Measurements from ENCODE around the gene TSPAN14. TPM values are rescaled to one million over a fixed set of nuclear protein-coding genes. Genes with fewer than 3 reads are reported as not detected.

TSPAN14 gene
- total and polyA plus RNA-seq, 2 of the 8 experiments (the other 6 are each of a cell fraction or from before 2014, with no cell fraction given), result 47.4 to 57.8 TPM

GRCh38 chr10:80544316-80544953 is 90.3 kb downstream of the TSPAN14 start:
- Histone ChIP-seq H2BK120ac (replicated peaks; ENCODE audit: low read depth, low read length) (no peak overlapping the region), H3K18ac (ENCODE audit: extremely low read depth, low read length) (no peak overlapping the region), H3K9ac (replicated peaks in 1 of 4; ENCODE audit: extremely low read depth in 1 of 4, low read depth in 3 of 4, low read length in 3 of 4) (no peak overlapping the region), H3K27ac (ENCODE audit: low read depth, low read length) (no peak overlapping the region), H3K79me1 (ENCODE audit: low read depth, low read length) (no peaks in the 10 kb centered on the region), H3K56ac (replicated peaks; ENCODE audit: insufficient read length, low read depth, low read length) (no peak overlapping the region), H3K79me2 (ENCODE audit: control insufficient read depth in 1 of 2, insufficient read depth in 2 of 2, low read length in 2 of 2) (no peaks in the 10 kb centered on the region), H2BK20ac (ENCODE audit: low read length) (no peak overlapping the region), H3K4me1 (replicated peaks in 1 of 4; ENCODE audit: control insufficient read depth in 3 of 4, insufficient read depth in 4 of 4, low read length in 3 of 4) (no peaks in the 10 kb centered on the region), H4K8ac (ENCODE audit: extremely low read depth, insufficient read depth, low read length) (no peak overlapping the region), H2BK12ac (ENCODE audit: low read depth, low read length) (no peak overlapping the region), H3K27me3 (replicated peaks in 1 of 4; ENCODE audit: control insufficient read depth in 3 of 4, extremely low read depth in 1 of 4, insufficient read depth in 3 of 4, low read length in 3 of 4) (no peaks in the 10 kb centered on the region; a peak in 1 of 7 replicates), H4K20me1 (replicated peaks in 1 of 2; ENCODE audit: control insufficient read depth in 1 of 2, insufficient read depth in 2 of 2, low read length in 2 of 2) (no peaks in the 10 kb centered on the region), H3K4me3 (ENCODE audit: extremely low read depth in 1 of 4, insufficient read depth in 2 of 4, low read depth in 3 of 4, low read length in 4 of 4) (no peak overlapping the region), H4K91ac (replicated peaks; ENCODE audit: insufficient read length, low read length) (peak overlapping the region; percentile 14), H4K5ac (ENCODE audit: insufficient read length, low read depth, low read length) (no peak overlapping the region), H2AK5ac (ENCODE audit: low read depth, low read length) (no peak overlapping the region), H3K14ac (ENCODE audit: insufficient read length) (no peak overlapping the region), H3K4ac (replicated peaks; ENCODE audit: insufficient read length, low read depth, low read length) (no peak overlapping the region), H2BK15ac (ENCODE audit: low read length) (no peak overlapping the region), H3K4me2 (ENCODE audit: insufficient read depth in 1 of 2, low read depth in 2 of 2, low read length in 2 of 2) (no peak overlapping the region), H3K36me3 (ENCODE audit: control insufficient read depth in 2 of 4, insufficient read depth in 4 of 4, low read length in 3 of 4) (no peaks in the 10 kb centered on the region), H3K9me3 (ENCODE audit: insufficient read depth in 2 of 2, low read depth in 1 of 2, low read length in 1 of 2) (no peaks in the 10 kb centered on the region), H2BK5ac (ENCODE audit: low read depth, low read length) (no peak overlapping the region), H3K23me2 (ENCODE audit: low read depth, low read length) (no peaks in the 10 kb centered on the region; the same call in 1 of the 2 replicates), H2AFZ (ENCODE audit: low read length) (no peak overlapping the region), H3K23ac (ENCODE audit: insufficient read length) (no peak overlapping the region)
- DNase-seq (ENCODE audit: low read depth in 1 of 2, low spot score in 2 of 2), result peak in 1 of 2 experiments; percentile 33
- POLR2A ChIA-PET (ENCODE audit: partially characterized antibody), result interaction anchor here (0.8 kb wide), 1 partner anchor 101 kb away, joined by 3 read pairs; no protein-coding TSS in a partner anchor
- CTCF ChIA-PET (ENCODE audit: partially characterized antibody), result interaction anchor here (1.0 to 2.0 kb wide), 5 partner anchors 8 to 86 kb away, joined by 3 to 8 read pairs (median 4); no protein-coding TSS in a partner anchor
- WGBS, 2 experiments (ENCODE audit: extremely low coverage in 1 of 2, insufficient coverage in 1 of 2, insufficient read length in 1 of 2, insufficient replicate concordance in 2 of 2, low coverage in 1 of 2, low lambda C conversion rate in 2 of 2, missing lambda C conversion rate in 1 of 2), result 79% methylated on average over 12 of the region's 12 CpGs; no CpG with 5 or more reads in 1 of the 2 experiments
- no peak for FAIRE-seq
- no peak for TF ChIP-seq CTBP2 (IDR thresholded peaks at IDR 0.05; ENCODE audit: borderline replicate concordance, insufficient read depth, insufficient read length, low read length)
- TF ChIP-seq ATF2 (IDR thresholded peaks at IDR 0.05; ENCODE audit: low read length), result no peak
